Stimulated activated CD4-positive, alpha-beta T cell treated with anti-CD3 and anti-CD28 coated beads, Interleukin-1b, Interleukin-23, amount 100 ng/mL, for 4 hours (primary cell): ENCODE data around the gene SENP1.

ENCODE experiments used
- DNase-seq, 2 donors: peaks; one replicate each; pipeline ENCODE4 v3.0.0-alpha.2; 2020; ENCODE audit warnings: low read depth in 2 of 2

Gene SENP1

GRCh38 chr12:48067250-48067938 lies 38.5 kb downstream of the SENP1 start:
- no peak for DNase-seq

DNA sequence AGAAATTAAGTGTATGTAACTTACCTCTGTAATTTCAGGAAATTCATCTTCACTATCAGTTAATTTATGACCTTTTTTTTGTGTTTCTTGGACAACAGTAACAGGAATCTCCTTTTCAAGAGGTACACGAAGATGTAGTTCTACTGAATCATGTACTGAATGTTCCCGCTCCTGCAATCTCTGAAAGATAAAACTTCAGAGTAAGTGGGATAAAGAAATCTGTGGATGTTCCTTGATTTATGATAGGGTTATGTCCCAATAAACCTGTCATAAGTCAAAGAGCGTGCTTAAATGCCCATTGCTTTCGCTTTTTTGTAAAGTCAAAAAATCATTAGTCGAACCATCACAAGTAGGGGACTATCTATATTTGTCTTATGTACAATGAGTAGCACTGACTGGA lies 40.8 kb downstream of the SENP1 start:
- DNase-seq: no peak

GRCh38 chr12:48063530-48063929 lies 42.3 kb downstream of the SENP1 start:
- no peak for DNase-seq

DNA sequence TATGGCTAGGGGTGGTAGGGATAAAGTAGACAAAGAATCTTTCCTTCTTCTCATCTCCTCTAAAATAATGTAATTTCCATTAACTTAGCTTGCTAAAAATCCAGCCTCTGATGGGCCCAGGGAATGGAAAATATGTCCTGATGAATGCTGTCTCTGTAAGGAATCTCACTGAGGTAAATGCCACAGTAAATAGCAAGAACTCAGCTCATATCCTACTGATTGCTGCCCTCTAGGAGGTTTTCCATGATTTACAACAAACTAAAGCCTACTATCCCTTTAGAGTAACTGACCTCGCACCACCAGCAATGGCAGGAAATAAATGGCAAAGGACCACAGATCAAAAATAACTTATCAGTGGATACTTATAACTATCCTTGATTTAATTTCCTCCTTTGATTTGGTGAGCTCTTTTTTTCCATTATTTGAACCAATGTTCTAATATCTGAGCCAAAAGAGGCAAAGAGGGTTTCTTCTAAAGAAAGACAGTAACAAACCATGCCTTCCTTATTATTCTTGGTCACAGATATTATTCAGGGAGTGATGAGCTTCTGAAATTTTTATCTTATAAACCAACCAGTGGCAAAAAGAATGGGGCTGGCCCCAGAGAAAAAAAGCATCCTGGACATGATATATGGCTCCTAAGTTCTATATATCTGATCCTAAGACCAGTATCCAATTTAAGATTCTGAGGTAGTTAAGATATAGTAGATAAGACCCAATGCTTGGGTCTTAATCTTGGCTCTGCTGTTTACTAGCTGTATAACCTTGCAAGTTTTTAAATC lies 43.8 kb downstream of the SENP1 start:
- DNase-seq: no peak

GRCh38 chr12:48060474-48060873 lies 45.4 kb downstream of the SENP1 start:
- no peak for DNase-seq

DNA sequence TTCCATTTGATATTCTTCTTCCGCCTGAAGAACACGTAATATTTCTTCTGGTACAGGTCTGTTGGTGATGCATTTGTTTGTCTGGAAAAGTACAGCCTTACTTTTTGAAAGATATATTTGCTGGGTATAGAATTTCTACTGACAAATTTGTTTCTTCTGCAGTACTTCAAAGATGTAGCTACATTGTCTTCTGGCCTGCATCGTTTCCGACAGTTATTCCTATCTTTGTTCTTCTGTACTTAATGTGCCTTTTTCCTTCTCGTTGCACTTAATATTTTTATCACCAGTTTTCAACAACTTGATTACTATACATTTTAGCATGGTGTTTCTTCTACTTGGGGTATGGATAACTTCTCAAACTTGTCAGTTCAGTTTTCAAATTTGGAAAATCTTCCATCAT lies 47.1 kb downstream of the SENP1 start:
- DNase-seq: no peak

GRCh38 chr12:48054955-48055821 lies 50.7 kb downstream of the SENP1 start:
- no peak for DNase-seq

DNA sequence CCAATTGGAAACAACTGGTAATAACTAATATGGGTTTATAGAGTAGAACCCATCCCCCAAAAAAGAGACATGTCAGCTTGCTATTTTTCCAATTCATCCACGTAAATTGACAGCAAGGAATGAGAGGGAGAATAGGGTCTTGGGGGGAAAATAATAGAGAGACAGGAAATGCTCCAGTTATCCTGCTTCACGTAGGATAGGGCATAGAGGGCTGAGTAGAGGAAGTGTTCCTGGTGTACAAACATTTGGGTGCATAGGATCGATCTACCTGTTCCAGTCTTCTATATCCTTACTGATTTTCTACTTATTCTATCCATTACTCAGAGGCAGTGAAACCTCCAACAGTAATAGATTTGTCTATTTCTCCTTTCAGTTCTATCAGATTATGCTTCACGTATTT lies 52.0 kb downstream of the SENP1 start:
- no peak for DNase-seq

DNA sequence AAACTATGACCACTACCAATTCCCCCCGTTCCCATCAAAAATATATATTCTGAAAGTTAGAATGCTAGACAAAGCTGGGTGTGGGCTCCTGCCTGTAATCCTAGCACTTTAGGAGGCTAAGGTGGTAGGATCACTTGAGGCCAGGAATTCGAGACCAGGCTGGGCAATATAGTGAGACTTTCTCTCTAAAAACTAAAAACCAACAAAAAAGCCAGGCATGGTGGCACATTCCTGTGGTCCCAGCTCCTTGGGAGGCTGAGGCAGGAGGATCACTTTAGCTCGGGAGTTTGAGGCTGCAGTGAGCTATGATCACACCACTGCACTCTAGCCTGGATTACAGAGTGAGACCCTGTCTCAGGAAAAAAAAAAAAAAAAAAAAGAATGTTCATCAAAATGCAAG lies 52.8 kb downstream of the SENP1 start:
- DNase-seq: no peak

DNA sequence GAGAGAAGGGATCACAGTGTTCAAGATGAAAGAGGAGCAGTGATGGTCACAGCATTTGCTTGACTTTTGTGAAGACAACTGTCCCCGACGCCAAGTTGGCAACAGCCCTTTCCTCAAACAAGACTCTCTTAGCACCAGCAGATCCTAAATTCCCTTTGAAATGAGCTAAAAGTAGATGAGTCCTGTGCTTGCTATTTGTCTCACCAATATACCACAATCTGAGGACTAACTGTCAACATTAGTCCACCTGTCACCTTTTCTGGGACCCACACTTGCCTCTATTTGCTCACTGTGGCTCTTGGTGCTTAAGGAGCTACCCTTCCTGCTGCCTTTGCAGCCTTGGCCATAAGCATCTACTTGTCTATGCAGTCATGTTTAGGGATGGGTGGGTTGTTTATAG lies 54.2 kb downstream of the SENP1 start:
- DNase-seq: no peak

DNA sequence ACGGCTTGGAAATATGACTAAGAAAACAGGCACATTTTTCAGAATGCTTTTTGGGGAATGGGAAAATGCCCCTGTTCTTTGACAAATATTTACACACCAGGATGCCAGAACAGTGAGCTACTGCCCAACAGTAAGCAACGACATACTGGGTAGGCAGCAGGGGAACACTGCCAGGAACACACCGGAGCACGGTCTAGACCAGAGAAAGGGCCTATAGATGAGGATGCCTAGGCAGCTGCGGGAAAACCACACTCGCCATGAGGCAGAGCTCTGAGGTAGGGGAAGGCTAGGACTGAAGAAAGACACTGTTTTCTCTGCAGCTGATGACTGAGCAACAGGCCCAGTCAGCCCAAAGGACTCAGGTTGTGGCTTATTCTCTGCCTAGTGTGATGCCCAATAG lies 55.7 kb downstream of the SENP1 start:
- no peak for DNase-seq

DNA sequence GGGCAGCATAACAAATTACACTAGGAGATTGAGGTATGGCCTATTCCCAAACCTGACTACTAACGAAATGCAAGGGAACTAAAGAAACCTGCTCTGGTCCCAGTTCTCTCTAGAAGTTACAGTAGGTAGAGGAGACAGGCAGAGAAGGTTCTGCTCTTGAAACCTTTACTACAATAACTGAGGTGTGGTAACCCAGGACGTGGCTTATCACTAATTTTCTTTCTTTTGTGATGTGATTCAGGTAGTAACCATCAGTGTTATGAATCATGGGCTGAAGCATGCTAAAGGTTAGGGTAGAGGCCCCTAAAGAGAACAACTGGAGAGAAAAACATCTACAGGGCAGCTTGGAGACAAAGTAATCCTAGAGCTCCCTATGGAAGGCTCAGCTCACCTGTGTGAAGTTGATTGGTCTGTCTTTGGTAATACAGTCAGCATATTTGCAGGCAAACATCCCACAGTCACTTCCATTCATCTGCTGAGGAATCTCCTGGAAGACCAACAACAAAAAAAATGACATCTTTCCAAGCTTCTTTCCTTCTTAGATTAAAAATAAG lies 59.8 kb downstream of the SENP1 start:
- DNase-seq: no peak

GRCh38 chr12:48045061-48045846 lies 60.6 kb downstream of the SENP1 start:
- DNase-seq: no peak

DNA sequence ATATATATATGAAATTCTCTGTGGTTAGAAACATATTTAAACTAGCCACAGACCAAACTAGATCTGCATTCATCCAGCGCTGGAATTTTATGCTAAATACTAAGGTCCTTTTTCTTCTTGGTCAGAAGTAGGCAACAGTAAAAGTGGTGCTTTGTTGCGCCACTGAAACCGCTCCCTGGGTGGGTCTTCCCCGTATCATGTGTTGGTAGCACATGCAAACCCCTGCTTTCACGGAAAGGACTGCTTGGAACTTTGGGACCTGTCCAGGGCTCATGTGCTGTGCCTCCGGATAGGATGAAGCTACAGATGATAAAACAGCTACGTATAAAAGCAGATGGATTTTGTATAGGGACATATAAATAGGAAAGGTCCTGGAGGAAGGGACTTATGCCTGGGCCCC lies 61.5 kb downstream of the SENP1 start:
- no peak for DNase-seq

DNA sequence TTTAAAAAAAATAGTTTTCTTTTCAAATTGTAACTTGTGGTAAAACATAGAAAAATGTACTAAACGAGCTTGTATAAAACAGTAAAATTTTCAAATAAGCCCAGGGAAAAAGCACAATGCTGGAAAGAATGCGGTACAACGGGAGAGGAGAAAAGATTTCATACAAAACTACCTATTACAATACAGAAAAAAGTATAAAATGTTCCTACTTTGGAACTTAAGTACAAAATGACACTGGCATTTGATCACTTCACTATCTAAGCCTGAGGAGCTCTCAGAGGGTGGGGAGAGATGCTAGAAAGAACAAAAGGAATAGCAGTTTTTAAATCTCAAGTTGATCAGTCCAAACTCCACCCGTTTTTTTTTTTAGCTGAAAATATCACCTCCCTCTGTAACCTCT lies 62.1 kb downstream of the SENP1 start:
- no peak for DNase-seq

- DNase-seq: no peak
These were observed 64.1 kb downstream of the SENP1 start for GRCh38 chr12:48041591-48042423.

DNA sequence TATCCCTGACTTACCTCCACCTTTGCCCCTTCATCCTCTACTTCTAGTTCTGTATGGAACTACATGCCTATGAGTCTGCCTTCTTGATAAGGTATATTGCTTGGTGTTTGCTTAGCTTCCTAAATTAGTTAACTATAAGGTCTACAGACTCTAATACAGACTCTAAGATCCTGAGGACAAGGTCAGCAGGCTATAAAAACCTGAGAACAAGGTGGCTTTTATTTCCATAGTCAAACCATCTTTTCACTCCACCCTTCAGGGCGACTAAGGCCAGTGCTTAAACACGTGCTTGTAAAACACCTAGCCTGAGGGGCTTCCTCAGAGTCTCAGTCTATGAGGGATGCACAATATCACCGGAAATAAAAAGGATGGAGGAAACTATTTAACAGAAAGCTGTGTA lies 65.5 kb downstream of the SENP1 start:
- DNase-seq: no peak

DNA sequence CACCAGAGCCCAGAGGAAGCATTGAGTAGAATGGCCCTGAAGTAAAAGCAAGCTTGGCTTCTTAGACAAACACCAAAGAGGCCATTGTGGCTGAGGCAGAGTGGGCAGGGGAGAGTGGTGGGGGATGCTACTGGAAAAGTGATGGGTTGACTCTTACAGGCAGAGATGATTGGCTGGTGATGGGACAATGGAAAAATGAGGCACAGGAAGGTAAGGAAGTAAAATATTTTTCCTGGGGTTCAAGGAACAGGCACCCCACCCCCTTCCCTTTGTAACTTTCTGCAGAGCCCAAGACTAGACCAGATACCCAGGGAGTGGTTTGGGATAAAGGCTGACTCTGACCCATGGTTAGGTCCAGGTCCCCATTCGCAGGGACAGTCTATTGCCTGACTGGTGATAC lies 66.7 kb downstream of the SENP1 start:
- DNase-seq: no peak

GRCh38 chr12:48038085-48038484 lies 67.8 kb downstream of the SENP1 start:
- no peak for DNase-seq

- no peak for DNase-seq
These were observed 68.5 kb downstream of the SENP1 start for GRCh38 chr12:48037267-48037915.
